ENCODE data around the gene POLR2L. TPM values are rescaled to one million over a fixed set of nuclear protein-coding genes. Genes with fewer than 3 reads are reported as not detected.

POLR2L gene
- total RNA-seq, 1 experiment from 2014 or later: 211 TPM

GRCh38 chr11:815675-816432 is 26.5 kb downstream of the POLR2L start:
- Histone ChIP-seq H3K4me1 (ENCODE audit: control insufficient read depth in 1 of 2, insufficient read depth in 2 of 2, low read length in 2 of 2) (peaks cover 24 to 58% of the 10 kb centered on the region in 2 experiments), H3K4me3 (replicated peaks in 1 of 2; ENCODE audit: low read depth in 1 of 2, low read length in 2 of 2) (no peak overlapping the region), H3K27me3 (ENCODE audit: insufficient read depth, low read length) (no peaks in the 10 kb centered on the region), H2AFZ (ENCODE audit: low read depth, low read length, poor library complexity, severe bottlenecking) (no peak overlapping the region), H3K79me2 (ENCODE audit: insufficient read depth, low read length) (peaks cover 32% of the 10 kb centered on the region), H3K36me3 (ENCODE audit: control insufficient read depth in 1 of 2, insufficient read depth in 2 of 2, low read length in 2 of 2) (peaks cover 18 to 28% of the 10 kb centered on the region in 2 experiments), H3K9me2 (ENCODE audit: insufficient read depth) (no peaks in the 10 kb centered on the region), H3K9ac (ENCODE audit: low read length) (no peak overlapping the region), H3K27ac (ENCODE audit: low read depth, low read length) (peak overlapping the region; percentile 38; the same call in 1 of the 2 replicates), H3K4me2 (ENCODE audit: low read length) (no peak overlapping the region), H3K9me3 (ENCODE audit: control insufficient read depth in 1 of 2, insufficient read depth in 1 of 2, low read depth in 1 of 2, low read length in 2 of 2) (no peaks in the 10 kb centered on the region), H4K20me1 (ENCODE audit: insufficient read depth) (peaks cover 17% of the 10 kb centered on the region; the same call in 1 of the 2 replicates)
- no peak for TF ChIP-seq MAX (IDR thresholded peaks at IDR 0.05)
- no peak for TF ChIP-seq TCF7L2 (IDR thresholded peaks at IDR 0.05; ENCODE audit: borderline replicate concordance, extremely low read depth, insufficient read depth, insufficient read length)
- no peak for TF ChIP-seq EZH2phosphoT487 (IDR thresholded peaks at IDR 0.05; ENCODE audit: borderline replicate concordance)
- TF ChIP-seq SIN3A (IDR thresholded peaks at IDR 0.05; ENCODE audit: low read depth): no peak
- no peak for TF ChIP-seq RAD21 (IDR thresholded peaks at IDR 0.05; ENCODE audit: low read depth)
- TF ChIP-seq POLR2AphosphoS5 (IDR thresholded peaks at IDR 0.05; ENCODE audit: low read depth, low read length): no peak
- TF ChIP-seq ATF3 (IDR thresholded peaks at IDR 0.05): no peak
- no peak for TF ChIP-seq JUND (IDR thresholded peaks at IDR 0.05)
- TF ChIP-seq POLR2A (IDR thresholded peaks at IDR 0.05; ENCODE audit: borderline replicate concordance, extremely low read depth, insufficient read depth, insufficient read length): no peak
- TF ChIP-seq EGR1 (IDR thresholded peaks at IDR 0.05; ENCODE audit: low read depth): no peak
- TF ChIP-seq SP1 (IDR thresholded peaks at IDR 0.05; ENCODE audit: low read depth): no peak
- TF ChIP-seq CBX3 (IDR thresholded peaks at IDR 0.05; ENCODE audit: low read depth): no peak
- no peak for TF ChIP-seq REST (IDR thresholded peaks at IDR 0.05; ENCODE audit: low read depth)
- no peak for TF ChIP-seq YY1 (IDR thresholded peaks at IDR 0.05; ENCODE audit: extremely low read depth, insufficient replicate concordance, low read depth, low read length)
- no peak for TF ChIP-seq CEBPB (IDR thresholded peaks at IDR 0.05; ENCODE audit: low read depth)
- no peak for TF ChIP-seq FOSL1 (IDR thresholded peaks at IDR 0.05; ENCODE audit: low read depth)
- TF ChIP-seq ELF1 (IDR thresholded peaks at IDR 0.05; ENCODE audit: borderline replicate concordance, low read depth): no peak
- TF ChIP-seq SRF (IDR thresholded peaks at IDR 0.05; ENCODE audit: low read depth): no peak
- TF ChIP-seq ZFX (IDR thresholded peaks at IDR 0.05): no peak
- ChIA-PET RAD21 (ENCODE audit: low non-redundant PET in 1 of 2, low total read pairs in 2 of 2, uncharacterized antibody in 2 of 2, unreplicated experiment in 2 of 2) (no interaction called here), CTCF (no interaction called here), POLR2A (interaction anchor here (1.1 kb wide), 1 partner anchor 19 kb away, joined by 4 read pairs; no protein-coding TSS in a partner anchor)
- DNase-seq (ENCODE audit: low read depth, low spot score) (no peak), ATAC-seq (no peak)
- intact Hi-C loops (cut with micrococcal nuclease): no loop called here
- no TSS peak for BruUV-seq (replicated peaks)
